ENCODE measurements around the gene SORBS2.

SORBS2 gene

GRCh38 chr4:185835814-185836213, 23.8 kb upstream of the SORBS2 start:
- DNase-seq, result no peak

- no peak for DNase-seq
These were observed 23.3 kb upstream of the SORBS2 start for GRCh38 chr4:185835336-185835735.

- DNase-seq, result no peak
These were observed 22.8 kb upstream of the SORBS2 start for GRCh38 chr4:185834778-185835177.

- no peak for DNase-seq
These were observed 22.1 kb upstream of the SORBS2 start for GRCh38 chr4:185834088-185834487.

GRCh38 chr4:185833055-185833598, 21.1 kb upstream of the SORBS2 start:
- no peak for DNase-seq

- no peak for DNase-seq
These were observed 19.3 kb upstream of the SORBS2 start for GRCh38 chr4:185831125-185831815.

- no peak for DNase-seq
These were observed 18.4 kb upstream of the SORBS2 start for GRCh38 chr4:185830263-185830994.

GRCh38 chr4:185826381-185826780, 14.4 kb upstream of the SORBS2 start:
- no peak for DNase-seq

- DNase-seq, result no peak
These were observed 13.7 kb upstream of the SORBS2 start for GRCh38 chr4:185825737-185826136.

- DNase-seq, result no peak
These were observed 10.8 kb upstream of the SORBS2 start for GRCh38 chr4:185822791-185823190.

- no peak for DNase-seq
These were observed 9.0 kb upstream of the SORBS2 start for GRCh38 chr4:185821029-185821419.

GRCh38 chr4:185820146-185821028, 8.4 kb upstream of the SORBS2 start:
- no peak for DNase-seq

- DNase-seq, result no peak
These were observed 7.2 kb upstream of the SORBS2 start for GRCh38 chr4:185819144-185819543.

- DNase-seq, result no peak
These were observed 5.4 kb upstream of the SORBS2 start for GRCh38 chr4:185817403-185817818.

- no peak for DNase-seq
These were observed 1.1 kb upstream of the SORBS2 start for GRCh38 chr4:185813133-185813532.

- DNase-seq, result no peak
These were observed 1.1 kb downstream of the SORBS2 start for GRCh38 chr4:185810746-185811508.

GRCh38 chr4:185809533-185810071, 2.4 kb downstream of the SORBS2 start:
- no peak for DNase-seq

GRCh38 chr4:185809121-185809520, 2.9 kb downstream of the SORBS2 start:
- no peak for DNase-seq

- no peak for DNase-seq
These were observed 6.0 kb downstream of the SORBS2 start for GRCh38 chr4:185805979-185806378.

GRCh38 chr4:185805262-185805802, 6.7 kb downstream of the SORBS2 start:
- DNase-seq, result no peak

GRCh38 chr4:185803022-185803421, 9.0 kb downstream of the SORBS2 start:
- DNase-seq, result no peak

- no peak for DNase-seq
These were observed 10.5 kb downstream of the SORBS2 start for GRCh38 chr4:185801471-185801870.

Measured in stimulated activated CD8-positive, alpha-beta memory T cell treated with anti-CD3 and anti-CD28 coated beads, Interleukin-4, amount 100 ng/mL, for 48 hours (primary cell).